ENCODE data around the gene FAM219A. TPM values are rescaled to one million over a fixed set of nuclear protein-coding genes. Genes with fewer than 3 reads are reported as not detected.

FAM219A gene
- total RNA-seq, 4 donors from 2014 or later, result 4.0 to 7.6 (median 5.2) TPM

DNA sequence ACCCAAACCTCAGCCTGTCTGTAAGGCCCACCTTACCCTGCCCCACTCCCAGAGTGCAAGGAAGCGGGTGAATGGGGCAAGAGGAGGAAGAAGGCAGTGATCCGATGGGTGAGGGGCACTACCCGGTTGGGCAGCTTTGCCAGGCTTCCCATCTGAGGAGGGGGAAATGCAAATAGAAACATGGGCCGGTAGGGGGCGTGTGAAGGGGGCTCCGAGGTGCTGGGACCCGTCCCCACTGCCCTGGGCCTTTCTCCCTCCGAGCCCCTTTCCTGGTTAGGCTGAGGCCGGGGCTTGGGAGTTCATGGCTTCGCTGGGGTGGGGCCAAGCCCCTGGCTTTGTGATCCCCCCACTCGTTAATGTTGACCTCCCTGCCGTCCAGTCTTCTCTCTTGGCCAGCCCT, 58.1 kb downstream of the FAM219A start:
- intact Hi-C loops (cut with DNase I), result loop anchor here (5.0 to 10.0 kb wide), 2 partner anchors 102 to 185 kb away; partner anchors contain the start of gene CNTFR

DNA sequence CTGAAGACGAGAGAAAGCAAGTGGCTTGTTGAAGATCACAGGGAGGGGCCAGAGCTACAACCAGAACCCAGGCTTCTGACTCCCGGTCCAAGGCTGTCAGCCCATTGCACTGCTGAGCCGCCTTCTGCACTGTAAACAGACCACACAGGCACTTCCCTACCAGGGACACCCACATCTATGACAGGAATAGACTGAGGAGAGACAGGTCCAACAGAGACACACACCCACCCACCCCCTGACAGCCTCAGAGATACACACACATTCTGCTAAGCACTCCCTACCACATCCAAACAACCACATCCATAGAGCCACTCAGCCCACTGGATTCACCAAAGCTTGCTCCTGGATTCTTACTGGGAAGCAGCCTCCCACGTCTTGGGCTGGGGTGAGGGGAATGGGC, 58.6 kb downstream of the FAM219A start:
- Histone ChIP-seq H3K27ac (no peak overlapping the region), H3K4me3 (no peak overlapping the region), H3K36me3 (peaks cover 10 to 67% (median 13%) of the 10 kb centered on the region in 3 donors), H3K27me3 (no peaks in the 10 kb centered on the region), H3K4me1 (no peaks in the 10 kb centered on the region), H3K9me3 (no peaks in the 10 kb centered on the region)
- no peak for DNase-seq
- no peak for TF ChIP-seq POLR2A (IDR thresholded peaks at IDR 0.05)
- WGBS, 2 donors, result 100% methylated on average over 4 of the region's 4 CpGs; no CpG with 5 or more reads in 1 of the 2 donors
- intact Hi-C loops (cut with DNase I), result loop anchor here (5.0 to 10.0 kb wide), 2 partner anchors 103 to 185 kb away; partner anchors contain the start of gene CNTFR

More for the DNA sequence above, 58.1 kb downstream of the FAM219A start:
- H3K27me3 ChIP-seq, result no peaks in the 10 kb centered on the region
- 78 to 88% methylated on average over 3 to 8 of the region's 12 CpGs for WGBS, 2 donors
- H3K27ac ChIP-seq, result no peak overlapping the region
- no peak overlapping the region for H3K4me3 ChIP-seq
- no peaks in the 10 kb centered on the region for H3K4me1 ChIP-seq
- TF ChIP-seq POLR2A (IDR thresholded peaks at IDR 0.05), result no peak
- TF ChIP-seq, protein P1, sequence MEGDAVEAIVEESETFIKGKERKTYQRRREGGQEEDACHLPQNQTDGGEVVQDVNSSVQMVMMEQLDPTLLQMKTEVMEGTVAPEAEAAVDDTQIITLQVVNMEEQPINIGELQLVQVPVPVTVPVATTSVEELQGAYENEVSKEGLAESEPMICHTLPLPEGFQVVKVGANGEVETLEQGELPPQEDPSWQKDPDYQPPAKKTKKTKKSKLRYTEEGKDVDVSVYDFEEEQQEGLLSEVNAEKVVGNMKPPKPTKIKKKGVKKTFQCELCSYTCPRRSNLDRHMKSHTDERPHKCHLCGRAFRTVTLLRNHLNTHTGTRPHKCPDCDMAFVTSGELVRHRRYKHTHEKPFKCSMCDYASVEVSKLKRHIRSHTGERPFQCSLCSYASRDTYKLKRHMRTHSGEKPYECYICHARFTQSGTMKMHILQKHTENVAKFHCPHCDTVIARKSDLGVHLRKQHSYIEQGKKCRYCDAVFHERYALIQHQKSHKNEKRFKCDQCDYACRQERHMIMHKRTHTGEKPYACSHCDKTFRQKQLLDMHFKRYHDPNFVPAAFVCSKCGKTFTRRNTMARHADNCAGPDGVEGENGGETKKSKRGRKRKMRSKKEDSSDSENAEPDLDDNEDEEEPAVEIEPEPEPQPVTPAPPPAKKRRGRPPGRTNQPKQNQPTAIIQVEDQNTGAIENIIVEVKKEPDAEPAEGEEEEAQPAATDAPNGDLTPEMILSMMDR (IDR thresholded peaks at IDR 0.05), result no peak
- no peak for DNase-seq
- peaks cover 10 to 72% (median 13%) of the 10 kb centered on the region in 3 donors for H3K36me3 ChIP-seq
- H3K9me3 ChIP-seq, result no peaks in the 10 kb centered on the region

DNA sequence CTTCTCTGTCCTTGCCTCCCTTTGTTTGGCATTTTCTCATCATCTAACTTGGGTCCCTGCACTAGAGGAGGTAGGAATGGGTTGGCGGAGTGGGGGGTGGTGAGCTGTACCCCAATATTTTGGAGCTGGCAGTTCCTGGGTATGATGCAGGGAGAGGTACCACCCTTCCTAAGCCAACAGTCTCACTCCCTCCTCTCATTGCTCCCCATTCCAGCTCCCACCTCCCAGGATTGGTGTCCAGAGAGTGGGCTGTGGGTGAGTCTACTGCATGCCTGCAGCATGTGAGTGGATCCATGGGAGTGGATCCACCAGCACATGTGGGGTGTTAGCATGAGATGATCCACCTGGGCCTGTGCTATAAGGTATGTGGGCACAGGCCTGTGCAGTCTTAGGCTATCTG, 59.5 kb downstream of the FAM219A start:
- Histone ChIP-seq H3K36me3 (peaks cover 10 to 61% (median 13%) of the 10 kb centered on the region in 3 donors), H3K4me1 (no peaks in the 10 kb centered on the region), H3K4me3 (no peak overlapping the region), H3K9me3 (no peaks in the 10 kb centered on the region), H3K27me3 (no peaks in the 10 kb centered on the region), H3K27ac (no peak overlapping the region)
- no peak for DNase-seq
- TF ChIP-seq, protein P1 (IDR thresholded peaks at IDR 0.05), result no peak
- TF ChIP-seq POLR2A (IDR thresholded peaks at IDR 0.05), result no peak
- 75% methylated on average over 1 of the region's 1 CpG; no CpG with 5 or more reads in 1 of the 2 donors for WGBS, 2 donors
- intact Hi-C loops (cut with DNase I), result no loop called here

DNA sequence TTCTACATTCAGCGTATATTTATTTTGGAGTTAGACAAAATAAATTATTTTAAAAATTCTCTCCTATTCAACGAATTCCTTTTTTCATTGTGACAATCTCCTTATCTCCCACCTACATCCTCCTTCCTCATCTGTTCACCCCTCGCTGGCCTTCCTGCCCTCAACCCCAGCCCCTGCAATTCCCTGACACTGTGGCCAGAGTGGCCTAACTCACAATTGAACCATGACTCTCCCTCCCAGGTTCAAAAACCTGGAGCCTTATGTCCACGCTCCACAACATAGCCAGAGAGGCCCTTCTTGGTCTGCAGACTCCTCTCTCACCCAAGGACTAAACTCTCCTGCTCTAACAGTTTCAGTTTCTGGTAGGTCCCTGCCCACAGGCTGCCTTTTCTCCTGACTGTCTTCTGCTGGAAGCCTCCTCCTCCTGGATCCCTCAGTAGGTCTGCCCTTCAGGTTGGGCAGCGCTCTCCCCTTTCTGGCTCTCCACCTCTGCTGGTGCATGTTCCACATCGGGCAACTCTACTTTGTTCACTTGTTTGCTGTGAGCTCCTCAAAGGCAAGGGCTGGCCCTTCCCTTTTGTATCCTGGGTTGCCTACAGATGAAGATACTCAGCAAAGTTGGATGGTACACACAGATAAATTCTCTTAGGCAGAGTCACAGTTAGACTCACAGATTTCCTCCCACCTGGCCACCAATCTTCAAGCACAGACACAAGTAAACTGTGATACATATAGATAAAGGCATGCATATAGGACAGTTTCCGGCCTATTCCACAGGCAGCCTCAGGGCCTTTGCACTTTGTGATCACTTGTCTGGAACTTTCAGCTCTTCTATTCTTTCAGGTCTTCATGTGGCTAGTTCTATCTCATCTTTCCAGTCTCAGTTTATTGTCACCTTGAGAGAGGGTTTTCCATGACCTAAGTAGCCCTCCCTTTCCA, 61.8 kb downstream of the FAM219A start:
- no peak for DNase-seq
- Histone ChIP-seq H3K27ac (no peak overlapping the region), H3K9me3 (no peaks in the 10 kb centered on the region), H3K36me3 (peaks cover 10 to 40% (median 13%) of the 10 kb centered on the region in 3 donors), H3K4me1 (no peaks in the 10 kb centered on the region), H3K4me3 (no peak overlapping the region), H3K27me3 (no peaks in the 10 kb centered on the region)
- WGBS, 2 donors, result 81 to 83% methylated on average over 7 of the region's 7 CpGs
- no peak for TF ChIP-seq POLR2A (IDR thresholded peaks at IDR 0.05)
- TF ChIP-seq, protein P1 (IDR thresholded peaks at IDR 0.05), result no peak
- intact Hi-C loops (cut with DNase I), result no loop called here

DNA sequence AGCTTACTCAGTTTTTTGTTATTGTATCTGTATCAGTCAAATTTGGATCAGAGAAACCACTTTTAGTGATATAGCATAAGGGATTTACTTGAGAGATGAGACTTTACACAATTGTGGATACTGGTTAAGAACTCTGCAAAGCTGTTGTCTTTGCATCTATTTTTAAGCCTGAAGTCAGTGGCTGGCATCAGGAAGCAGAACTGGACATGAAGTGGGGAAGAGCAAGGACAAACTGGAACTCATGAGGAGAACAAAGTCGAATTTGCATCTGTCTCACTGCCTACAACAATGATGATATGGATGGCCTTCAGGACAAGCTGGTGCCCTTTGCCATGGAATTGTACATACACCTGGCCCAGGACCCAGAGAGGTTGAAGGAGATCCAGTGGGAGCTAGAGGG, 65.9 kb downstream of the FAM219A start:
- Histone ChIP-seq H3K27me3 (no peaks in the 10 kb centered on the region), H3K9me3 (no peaks in the 10 kb centered on the region), H3K36me3 (no peaks in the 10 kb centered on the region), H3K4me1 (no peaks in the 10 kb centered on the region), H3K27ac (no peak overlapping the region), H3K4me3 (no peak overlapping the region)
- no peak for TF ChIP-seq POLR2A (IDR thresholded peaks at IDR 0.05)
- TF ChIP-seq, protein P1 (IDR thresholded peaks at IDR 0.05), result no peak
- no peak for DNase-seq
- 38 to 70% methylated on average over 1 of the region's 1 CpG for WGBS, 2 donors
- intact Hi-C loops (cut with DNase I), result no loop called here

Measured in esophagus squamous epithelium (tissue), 5 donors.